ENCODE data around the gene TOX2. TPM values are rescaled to one million over a fixed set of nuclear protein-coding genes. Genes with fewer than 3 reads are reported as not detected.

The TOX2 gene
- total RNA-seq, 1 experiment from 2014 or later, result 1.7 TPM

- Histone ChIP-seq H3K9me3 (ENCODE audit: control insufficient read depth, low read depth, low read length) (no peaks in the 10 kb centered on the region), H3K79me2 (ENCODE audit: insufficient read depth, low read length) (no peaks in the 10 kb centered on the region), H3K56ac (ENCODE audit: insufficient read length, low read depth, low read length) (no peak overlapping the region), H2AK5ac (ENCODE audit: insufficient read length, low read length) (no peak overlapping the region), H3K9ac (ENCODE audit: extremely low read depth, insufficient read length, low read length) (no peak overlapping the region), H2BK15ac (ENCODE audit: low read depth, low read length) (no peak overlapping the region), H3K27me3 (ENCODE audit: insufficient read depth, low read length) (no peaks in the 10 kb centered on the region), H2BK12ac (ENCODE audit: insufficient read length, low read depth, low read length) (no peak overlapping the region), H3T11ph (ENCODE audit: low read length) (no peak overlapping the region), H3K18ac (ENCODE audit: insufficient read length, low read depth, low read length) (no peak overlapping the region), H3K14ac (ENCODE audit: insufficient read depth, low read length) (no peak overlapping the region), H3K27ac (ENCODE audit: insufficient read length, low read depth, low read length) (no peak overlapping the region), H3K4me1 (ENCODE audit: insufficient read depth, low read length) (no peaks in the 10 kb centered on the region), H4K91ac (ENCODE audit: insufficient read length, low read depth, low read length) (no peak overlapping the region), H3K4me2 (ENCODE audit: insufficient read depth, insufficient read length, low read length) (no peak overlapping the region), H2AFZ (ENCODE audit: low read length) (no peak overlapping the region), H4K8ac (replicated peaks; ENCODE audit: insufficient read length, low read depth, low read length) (no peak overlapping the region), H2BK20ac (ENCODE audit: low read depth, low read length, poor library complexity, severe bottlenecking) (no peak overlapping the region), H3K79me1 (ENCODE audit: insufficient read depth, low read depth, low read length, poor library complexity, severe bottlenecking) (no peaks in the 10 kb centered on the region), H3K23me2 (ENCODE audit: insufficient read length, low read depth, low read length, poor library complexity, severe bottlenecking) (no peaks in the 10 kb centered on the region), H3K4ac (ENCODE audit: low read depth, low read length) (no peak overlapping the region), H4K5ac (ENCODE audit: insufficient read length, low read depth, low read length) (no peak overlapping the region), H2BK120ac (ENCODE audit: low read depth, low read length, poor library complexity, severe bottlenecking) (no peak overlapping the region), H2BK5ac (ENCODE audit: insufficient read length, low read length) (no peak overlapping the region), H3K23ac (ENCODE audit: insufficient read length, low read depth, low read length) (no peak overlapping the region), H4K20me1 (ENCODE audit: control insufficient read depth, insufficient read depth, insufficient read length) (no peaks in the 10 kb centered on the region)
- no peak for DNase-seq
- TF ChIP-seq CTCF (conservative IDR thresholded peaks at IDR 0.05), result no peak
- H3K4me3 Mint-ChIP-seq, result no peak overlapping the region
- H3K27ac Mint-ChIP-seq, result no peak overlapping the region
- no CpG with 5 or more reads among the region's 7 CpGs for WGBS (ENCODE audit: extremely low coverage, insufficient read length, low lambda C conversion rate)
- no peaks in the 10 kb centered on the region; the same call in 1 of the 2 replicates for H3K27me3 Mint-ChIP-seq (ENCODE audit: low read depth)
- H3K36me3 Mint-ChIP-seq (ENCODE audit: insufficient read depth in 1 of 3, low read depth in 3 of 3), result no peaks in the 10 kb centered on the region
- no peaks in the 10 kb centered on the region for H3K4me1 Mint-ChIP-seq
- no peaks in the 10 kb centered on the region for H3K9me3 Mint-ChIP-seq
Measured at GRCh38 chr20:43976547-43976946, 61.9 kb downstream of the TOX2 start.
